Adrenal gland (tissue), 12 donors: ENCODE results near the gene MLLT6. TPM values are rescaled to one million over a fixed set of nuclear protein-coding genes. Genes with fewer than 3 reads are reported as not detected.

ENCODE experiments used
- DNase-seq, 7 donors: peaks; one replicate each; pipeline ENCODE4 v3.0.0-alpha.2; 2019 to 2020
- H3K27ac ChIP-seq, 5 donors: fragments of 200-600 bp; sonication (generic) in 4 of 5; 1 replicate in 3 of 5; 2 replicates in 2 of 5; pipeline versions ENCODE4 v1.5.1 to v1.8.0; 2016 to 2020; ENCODE audit warnings: mild to moderate bottlenecking in 1 of 5
- H3K27me3 ChIP-seq: fragments of 200-600 bp; 2 replicates; pipeline ENCODE4 v1.8.0; 2021
- H3K36me3 ChIP-seq, 2 donors: fragments of 200-600 bp; replicated peaks in 1 of 2; 1 replicate in 1 of 2; 2 replicates in 1 of 2; pipeline versions ENCODE4 v1.5.1 to v1.8.0; 2018 to 2022
- H3K4me1 ChIP-seq, 2 donors: fragments of 200-600 bp; replicated peaks in 1 of 2; 1 replicate in 1 of 2; 2 replicates in 1 of 2; pipeline versions ENCODE4 v1.5.1 to v1.8.0; 2018 to 2021
- H3K4me3 ChIP-seq, 4 donors: fragments of 200-600 bp; sonication (generic) in 3 of 4; one replicate each; pipeline ENCODE4 v1.5.1; 2016 to 2018
- H3K9me3 ChIP-seq, 3 donors: fragments of 200-600 bp; sonication (generic) in 1 of 3; replicated peaks in 1 of 3; 1 replicate in 2 of 3; 2 replicates in 1 of 3; pipeline versions ENCODE4 v1.5.1 to v1.8.0; 2016 to 2021
- CTCF ChIP-seq, 6 experiments: fragments of 450-650 bp in 4 of 6; fragments of 200-600 bp in 2 of 6; sonication (generic) in 1 of 6; IDR thresholded peaks; 1 replicate in 5 of 6; 2 replicates in 1 of 6; pipeline versions ENCODE4 v1.5.1 to v1.8.0; 2016 to 2021; ENCODE audit warnings: antibody characterized with exemption in 6 of 6, mild to moderate bottlenecking in 2 of 6, moderate library complexity in 1 of 6
- POLR2A ChIP-seq, 2 donors: fragments of 450-650 bp; IDR thresholded peaks; one replicate each; pipeline ENCODE4 v1.6.1; 2017; ENCODE audit warnings: antibody characterized with exemption in 2 of 2, mild to moderate bottlenecking in 2 of 2, moderate library complexity in 1 of 2
- WGBS, 4 donors: extraction: QIAGEN DNeasy Blood & Tissue Kit in 2 of 4; methylation state at CpG; one replicate each; pipeline versions ENCODE4 v1.1.5 to v1.1.7; 2013 to 2017; 5-methylcytosine and 5-hydroxymethylcytosine counted together
- intact Hi-C, 2 donors: fragments of 100-400 bp; cut with DNase I; formaldehyde crosslinking; loops; one replicate each; pipeline versions ENCODE4 v1.14.1 to v1.15.0; 2022 to 2023
- polyA plus RNA-seq, 3 donors: library from polyadenylated mRNA; stranded (reverse); fragments of 200-250 nt in 2 of 3; fragments of 350-450 nt in 1 of 3; fragmentation: Illumina TruSeq in 1 of 3; extraction: RNeasy Lipid Tissue Mini Kit (QIAGEN cat#74804) in 1 of 3; gene quantifications; one replicate each; pipeline ENCODE4 v1.2.3, GENCODE V29; 2013 to 2014
- total RNA-seq, 9 donors: library from RNA; depleted of rRNA in 4 of 9; stranded (reverse); fragments of >200 nt in 4 of 9; fragments of 120-200 nt in 1 of 9; fragmentation: NEBNext Ultra II Directional in 1 of 9; extraction: Animal tissue kit (Norgen Biotek cat#: 25700) in 1 of 9; gene quantifications; one replicate each; pipeline versions ENCODE4 v1.1.0 to v1.2.4, GENCODE V29; 2013 to 2023
- donor health status: healthy with polysubstance abuse.
- donor health status: Bipolar disorder and iron deficiency.
- donor health status: DM: yes; HTN: yes; CAD: no.
- donor health status: DM: no; HTN: no; CAD: no.
- donor health status: DM: no; HTN: no; CAD: no.
- donor health status: DM: yes; HTN: yes; CAD: no.

The MLLT6 gene
- total and polyA plus RNA-seq, 12 donors = 24.5 to 339 (median 85.2) TPM

GRCh38 chr17:38751808-38752307 is 46.8 kb downstream of the MLLT6 start:
- intact Hi-C loops = no loop called here

DNA sequence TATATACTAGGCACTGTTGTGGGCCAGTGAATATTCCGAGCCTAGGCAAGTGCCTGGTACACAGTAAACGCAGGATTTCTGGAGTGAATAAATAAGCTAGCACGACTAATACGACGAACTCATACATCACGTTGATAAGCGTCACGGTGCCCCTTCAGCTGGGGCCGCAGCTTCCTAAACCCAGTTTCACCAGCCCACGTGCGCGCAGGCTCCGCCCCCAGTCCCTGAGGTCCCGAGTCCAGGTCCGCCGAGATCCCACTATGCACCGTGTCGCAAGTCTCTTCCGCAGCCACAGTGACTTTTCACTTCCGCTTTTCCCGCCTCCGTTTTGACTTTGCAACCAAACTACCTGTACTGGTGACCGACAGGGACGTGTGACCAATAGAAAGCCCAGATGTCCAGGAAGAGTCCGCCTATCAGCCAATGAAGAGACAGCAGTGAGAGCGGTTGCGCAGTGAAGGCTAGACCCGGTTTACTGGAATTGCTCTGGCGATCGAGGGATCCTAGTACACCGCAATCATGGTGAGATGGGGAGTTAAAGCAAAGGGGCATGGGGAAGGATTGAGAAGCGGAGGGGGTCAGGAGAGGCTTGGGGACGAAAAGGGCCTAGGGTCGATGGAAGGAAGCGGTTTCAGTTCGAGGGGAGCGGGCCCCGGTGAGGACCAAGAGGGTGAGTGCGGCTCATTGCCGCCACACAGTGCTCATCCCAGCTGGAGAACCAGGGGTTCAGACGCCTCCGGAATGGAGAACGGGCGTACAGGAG is 47.4 kb downstream of the MLLT6 start, which contains the start of gene PSMB3:
PSMB3 (plus strand) TSS at position 434 of the 763 bp plus-strand sequence; CDS start at position 520, 86 bp downstream.
- H3K9me3 ChIP-seq = no peaks in the 10 kb centered on the region
- intact Hi-C loops = no loop called here
- H3K27ac ChIP-seq = peak within 1 kb of the TSS; percentile 84 to 94 (median 90)
- TF ChIP-seq POLR2A (IDR thresholded peaks at IDR 0.05) (peak in 1 of 2 donors; percentile 69), CTCF (IDR thresholded peaks at IDR 0.05) (no peak)
- no peaks in the 10 kb centered on the region for H3K27me3 ChIP-seq
- peak within 1 kb of the TSS; percentile 14 to 89 (median 52) for H3K4me3 ChIP-seq
- DNase-seq = peak; percentile 98 to 100 (median 99)
- 0 to 1% (median 0%) methylated on average over 36 to 44 of the region's 44 CpGs for WGBS, 4 donors
- peaks cover 26 to 36% of the 10 kb centered on the region in 2 donors for H3K4me1 ChIP-seq
- peaks cover 0 to 29% of the 10 kb centered on the region in 2 donors for H3K36me3 ChIP-seq

More at GRCh38 chr17:38751808-38752307, 46.8 kb downstream of the MLLT6 start:
- DNase-seq = peak; percentile 80 to 94 (median 84)
- TF ChIP-seq CTCF (IDR thresholded peaks at IDR 0.05) = no peak
- peak in 1 of 2 donors; percentile 18 for TF ChIP-seq POLR2A (IDR thresholded peaks at IDR 0.05)
- H3K36me3 ChIP-seq = peaks cover 0 to 23% of the 10 kb centered on the region in 2 donors
- H3K4me1 ChIP-seq = peaks cover 30 to 39% of the 10 kb centered on the region in 2 donors
- H3K27me3 ChIP-seq = no peaks in the 10 kb centered on the region
- H3K27ac ChIP-seq = peak overlapping the region; percentile 84 to 94 (median 90)
- 0 to 1% (median 0%) methylated on average over 34 to 44 of the region's 44 CpGs for WGBS, 4 donors
- peak overlapping the region in 2 of 4 donors; percentile 86 to 89 for H3K4me3 ChIP-seq
- H3K9me3 ChIP-seq = no peaks in the 10 kb centered on the region

- no peaks in the 10 kb centered on the region for H3K27me3 ChIP-seq
- TF ChIP-seq CTCF (IDR thresholded peaks at IDR 0.05) = no peak
- TF ChIP-seq POLR2A (IDR thresholded peaks at IDR 0.05) = no peak
- H3K4me1 ChIP-seq = peaks cover 26 to 36% of the 10 kb centered on the region in 2 donors
- peak overlapping the region; percentile 81 to 92 (median 84) for H3K27ac ChIP-seq
- 5 to 13% (median 7%) methylated on average over 10 to 22 of the region's 22 CpGs for WGBS, 4 donors
- peak in 1 of 7 donors; percentile 46 for DNase-seq
- peak overlapping the region; percentile 14 to 89 (median 52) for H3K4me3 ChIP-seq
- intact Hi-C loops = no loop called here
- peaks cover 0 to 35% of the 10 kb centered on the region in 2 donors for H3K36me3 ChIP-seq
- no peaks in the 10 kb centered on the region for H3K9me3 ChIP-seq
Observed at GRCh38 chr17:38753071-38753506, 48.0 kb downstream of the MLLT6 start.

GRCh38 chr17:38761612-38762011 is 56.5 kb downstream of the MLLT6 start:
- DNase-seq = peak in 2 of 7 donors; percentile 43 to 50
- TF ChIP-seq POLR2A (IDR thresholded peaks at IDR 0.05) (no peak), CTCF (IDR thresholded peaks at IDR 0.05) (peak in 3 of 6 experiments; percentile 25 to 36 (median 31))
- Histone ChIP-seq H3K4me3 (no peak overlapping the region), H3K27me3 (no peaks in the 10 kb centered on the region), H3K9me3 (no peaks in the 10 kb centered on the region), H3K4me1 (peaks cover 3 to 5% of the 10 kb centered on the region in 2 donors), H3K27ac (no peak overlapping the region), H3K36me3 (peaks cover 0 to 97% of the 10 kb centered on the region in 2 donors)
- WGBS, 4 donors = 70 to 77% (median 73%) methylated on average over 4 of the region's 4 CpGs
- intact Hi-C loops = no loop called here
